ENCODE results near the gene CETN3.

- TF ChIP-seq, protein P1, sequence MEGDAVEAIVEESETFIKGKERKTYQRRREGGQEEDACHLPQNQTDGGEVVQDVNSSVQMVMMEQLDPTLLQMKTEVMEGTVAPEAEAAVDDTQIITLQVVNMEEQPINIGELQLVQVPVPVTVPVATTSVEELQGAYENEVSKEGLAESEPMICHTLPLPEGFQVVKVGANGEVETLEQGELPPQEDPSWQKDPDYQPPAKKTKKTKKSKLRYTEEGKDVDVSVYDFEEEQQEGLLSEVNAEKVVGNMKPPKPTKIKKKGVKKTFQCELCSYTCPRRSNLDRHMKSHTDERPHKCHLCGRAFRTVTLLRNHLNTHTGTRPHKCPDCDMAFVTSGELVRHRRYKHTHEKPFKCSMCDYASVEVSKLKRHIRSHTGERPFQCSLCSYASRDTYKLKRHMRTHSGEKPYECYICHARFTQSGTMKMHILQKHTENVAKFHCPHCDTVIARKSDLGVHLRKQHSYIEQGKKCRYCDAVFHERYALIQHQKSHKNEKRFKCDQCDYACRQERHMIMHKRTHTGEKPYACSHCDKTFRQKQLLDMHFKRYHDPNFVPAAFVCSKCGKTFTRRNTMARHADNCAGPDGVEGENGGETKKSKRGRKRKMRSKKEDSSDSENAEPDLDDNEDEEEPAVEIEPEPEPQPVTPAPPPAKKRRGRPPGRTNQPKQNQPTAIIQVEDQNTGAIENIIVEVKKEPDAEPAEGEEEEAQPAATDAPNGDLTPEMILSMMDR (IDR thresholded peaks at IDR 0.05; ENCODE audit: low read length): no peak
- no peak for TF ChIP-seq EZH2phosphoT487 (IDR thresholded peaks at IDR 0.05; ENCODE audit: low read length)
Observed at GRCh38 chr5:90345684-90346083, 63.9 kb downstream of the CETN3 start.
